ENCODE results near the gene SUMO3. TPM values are rescaled to one million over a fixed set of nuclear protein-coding genes. Genes with fewer than 3 reads are reported as not detected.

The SUMO3 gene
- total and polyA plus RNA-seq, 10 of the 15 experiments (the other 5 are each of a cell fraction or from before 2014, with no cell fraction given): 14.3 to 164 (median 89.9) TPM

DNA sequence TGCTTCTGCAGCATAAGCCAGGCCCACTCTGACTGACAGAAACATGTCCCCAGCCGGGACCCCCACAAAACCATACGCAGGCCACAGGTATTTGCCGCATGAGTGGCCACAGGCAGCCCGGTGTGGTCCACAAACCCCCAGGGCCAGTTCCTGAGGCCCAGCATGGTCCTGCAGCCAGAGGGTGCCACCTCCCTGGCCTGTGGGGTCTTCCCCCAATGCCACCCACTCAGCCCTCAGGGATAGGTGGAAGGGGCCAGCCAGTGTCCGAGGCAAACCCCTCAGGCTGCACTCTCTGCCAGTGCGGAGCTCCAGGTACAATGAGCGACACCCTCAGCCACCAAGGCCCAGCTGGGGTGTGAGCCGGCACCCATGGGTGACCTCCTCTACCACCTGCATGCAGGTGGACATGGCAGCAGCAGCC, 59.7 kb downstream of the SUMO3 start (continued):
- no peak for TF ChIP-seq BHLHE40 (IDR thresholded peaks at IDR 0.05; ENCODE audit: borderline replicate concordance in 1 of 2, low read depth in 2 of 2, low read length in 1 of 2)
- TF ChIP-seq, protein P1, sequence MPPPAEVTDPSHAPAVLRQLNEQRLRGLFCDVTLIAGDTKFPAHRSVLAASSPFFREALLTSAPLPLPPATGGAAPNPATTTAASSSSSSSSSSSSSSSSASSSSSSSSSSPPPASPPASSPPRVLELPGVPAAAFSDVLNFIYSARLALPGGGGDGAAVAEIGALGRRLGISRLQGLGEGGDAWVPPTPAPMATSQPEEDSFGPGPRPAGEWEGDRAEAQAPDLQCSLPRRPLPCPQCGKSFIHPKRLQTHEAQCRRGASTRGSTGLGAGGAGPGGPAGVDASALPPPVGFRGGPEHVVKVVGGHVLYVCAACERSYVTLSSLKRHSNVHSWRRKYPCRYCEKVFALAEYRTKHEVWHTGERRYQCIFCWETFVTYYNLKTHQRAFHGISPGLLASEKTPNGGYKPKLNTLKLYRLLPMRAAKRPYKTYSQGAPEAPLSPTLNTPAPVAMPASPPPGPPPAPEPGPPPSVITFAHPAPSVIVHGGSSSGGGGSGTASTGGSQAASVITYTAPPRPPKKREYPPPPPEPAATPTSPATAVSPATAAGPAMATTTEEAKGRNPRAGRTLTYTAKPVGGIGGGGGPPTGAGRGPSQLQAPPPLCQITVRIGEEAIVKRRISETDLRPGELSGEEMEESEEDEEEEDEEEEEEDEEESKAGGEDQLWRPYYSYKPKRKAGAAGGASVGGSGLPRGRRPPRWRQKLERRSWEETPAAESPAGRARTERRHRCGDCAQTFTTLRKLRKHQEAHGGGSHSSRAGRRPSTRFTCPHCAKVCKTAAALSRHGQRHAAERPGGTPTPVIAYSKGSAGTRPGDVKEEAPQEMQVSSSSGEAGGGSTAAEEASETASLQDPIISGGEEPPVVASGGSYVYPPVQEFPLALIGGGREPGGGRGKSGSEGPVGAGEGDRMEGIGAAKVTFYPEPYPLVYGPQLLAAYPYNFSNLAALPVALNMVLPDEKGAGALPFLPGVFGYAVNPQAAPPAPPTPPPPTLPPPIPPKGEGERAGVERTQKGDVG (CRISPR knock-in tag; IDR thresholded peaks at IDR 0.05): no peak
- TF ChIP-seq, protein P2, sequence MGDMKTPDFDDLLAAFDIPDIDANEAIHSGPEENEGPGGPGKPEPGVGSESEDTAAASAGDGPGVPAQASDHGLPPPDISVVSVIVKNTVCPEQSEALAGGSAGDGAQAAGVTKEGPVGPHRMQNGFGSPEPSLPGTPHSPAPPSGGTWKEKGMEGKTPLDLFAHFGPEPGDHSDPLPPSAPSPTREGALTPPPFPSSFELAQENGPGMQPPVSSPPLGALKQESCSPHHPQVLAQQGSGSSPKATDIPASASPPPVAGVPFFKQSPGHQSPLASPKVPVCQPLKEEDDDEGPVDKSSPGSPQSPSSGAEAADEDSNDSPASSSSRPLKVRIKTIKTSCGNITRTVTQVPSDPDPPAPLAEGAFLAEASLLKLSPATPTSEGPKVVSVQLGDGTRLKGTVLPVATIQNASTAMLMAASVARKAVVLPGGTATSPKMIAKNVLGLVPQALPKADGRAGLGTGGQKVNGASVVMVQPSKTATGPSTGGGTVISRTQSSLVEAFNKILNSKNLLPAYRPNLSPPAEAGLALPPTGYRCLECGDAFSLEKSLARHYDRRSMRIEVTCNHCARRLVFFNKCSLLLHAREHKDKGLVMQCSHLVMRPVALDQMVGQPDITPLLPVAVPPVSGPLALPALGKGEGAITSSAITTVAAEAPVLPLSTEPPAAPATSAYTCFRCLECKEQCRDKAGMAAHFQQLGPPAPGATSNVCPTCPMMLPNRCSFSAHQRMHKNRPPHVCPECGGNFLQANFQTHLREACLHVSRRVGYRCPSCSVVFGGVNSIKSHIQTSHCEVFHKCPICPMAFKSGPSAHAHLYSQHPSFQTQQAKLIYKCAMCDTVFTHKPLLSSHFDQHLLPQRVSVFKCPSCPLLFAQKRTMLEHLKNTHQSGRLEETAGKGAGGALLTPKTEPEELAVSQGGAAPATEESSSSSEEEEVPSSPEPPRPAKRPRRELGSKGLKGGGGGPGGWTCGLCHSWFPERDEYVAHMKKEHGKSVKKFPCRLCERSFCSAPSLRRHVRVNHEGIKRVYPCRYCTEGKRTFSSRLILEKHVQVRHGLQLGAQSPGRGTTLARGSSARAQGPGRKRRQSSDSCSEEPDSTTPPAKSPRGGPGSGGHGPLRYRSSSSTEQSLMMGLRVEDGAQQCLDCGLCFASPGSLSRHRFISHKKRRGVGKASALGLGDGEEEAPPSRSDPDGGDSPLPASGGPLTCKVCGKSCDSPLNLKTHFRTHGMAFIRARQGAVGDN (IDR thresholded peaks at IDR 0.05): no peak
- TF ChIP-seq ZSCAN29 (IDR thresholded peaks at IDR 0.05): no peak

DNA sequence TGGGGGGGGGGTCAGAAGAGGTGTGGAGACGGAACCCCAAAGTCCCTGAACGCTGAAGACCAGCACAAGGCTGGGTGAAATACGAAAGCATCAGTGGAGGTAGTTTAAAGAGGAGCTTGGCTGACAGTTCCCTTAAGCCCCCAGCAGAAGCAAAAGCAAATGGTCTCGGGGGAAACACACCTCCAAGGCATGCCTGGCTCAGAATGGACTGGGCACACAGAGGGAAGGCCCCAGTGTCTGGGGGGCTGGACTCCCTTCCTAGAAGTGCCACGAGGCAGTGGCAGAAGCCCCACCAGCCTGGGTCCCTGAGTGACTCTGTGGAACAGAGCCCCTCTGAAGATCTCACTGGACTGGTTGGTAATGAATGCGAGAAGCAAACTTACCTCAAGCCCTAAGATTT, 60.1 kb downstream of the SUMO3 start:
- intact Hi-C loops (cut with micrococcal nuclease; ENCODE audit: unreplicated experiment) (no loop called here), in situ Hi-C loops (cut with MboI) (no loop called here)
- CTCF ChIA-PET: no interaction called here
- no peak overlapping the region for H3K27ac ChIP-seq (ENCODE audit: control insufficient read depth, insufficient read depth)
- no peak overlapping the region for H3K4me3 ChIP-seq
- no peaks in the 10 kb centered on the region for H3K4me1 ChIP-seq (ENCODE audit: control insufficient read depth, insufficient read depth, low read length)
- H3K4me2 ChIP-seq (ENCODE audit: control insufficient read depth, insufficient read depth): no peak overlapping the region
- BruUV-seq (replicated peaks): no TSS peak
- DNase-seq (ENCODE audit: low read depth, low spot score): no peak
- no peaks in the 10 kb centered on the region; the same call in 2 of the 3 replicates for H3K9me3 ChIP-seq (replicated peaks; ENCODE audit: control insufficient read depth, insufficient read depth, low read length)
- H3K27me3 ChIP-seq (replicated peaks in 1 of 2; ENCODE audit: control insufficient read depth in 2 of 2, insufficient read depth in 2 of 2, low read length in 1 of 2): no peaks in the 10 kb centered on the region
- SMC1A ChIA-PET (ENCODE audit: uncharacterized antibody, unreplicated experiment): no interaction called here
- no peak for ATAC-seq
- H2AFZ ChIP-seq (ENCODE audit: control insufficient read depth, low read depth, low read length): no peak overlapping the region
- 19% methylated on average over 6 of the region's 6 CpGs for whole genome bisulfite sequencing (ENCODE audit: insufficient coverage, insufficient replicate concordance, low lambda C conversion rate, missing lambda C conversion rate)
- H3K36me3 ChIP-seq (ENCODE audit: control insufficient read depth in 2 of 2, insufficient read depth in 2 of 2, low read length in 1 of 2): no peaks in the 10 kb centered on the region
- RAD21 ChIA-PET (ENCODE audit: unreplicated experiment): interaction anchor here (0.5 kb wide), 1 partner anchor 1014 kb away, joined by 3 read pairs; no protein-coding TSS in a partner anchor
- no peak for TF ChIP-seq IKZF2 (IDR thresholded peaks at IDR 0.05)
- TF ChIP-seq RCOR1 (conservative IDR thresholded peaks at IDR 0.05; ENCODE audit: low read depth, low read length): no peak
- no peak for TF ChIP-seq GATAD2B (conservative IDR thresholded peaks at IDR 0.05; ENCODE audit: low read depth)
- TF ChIP-seq, protein P3, sequence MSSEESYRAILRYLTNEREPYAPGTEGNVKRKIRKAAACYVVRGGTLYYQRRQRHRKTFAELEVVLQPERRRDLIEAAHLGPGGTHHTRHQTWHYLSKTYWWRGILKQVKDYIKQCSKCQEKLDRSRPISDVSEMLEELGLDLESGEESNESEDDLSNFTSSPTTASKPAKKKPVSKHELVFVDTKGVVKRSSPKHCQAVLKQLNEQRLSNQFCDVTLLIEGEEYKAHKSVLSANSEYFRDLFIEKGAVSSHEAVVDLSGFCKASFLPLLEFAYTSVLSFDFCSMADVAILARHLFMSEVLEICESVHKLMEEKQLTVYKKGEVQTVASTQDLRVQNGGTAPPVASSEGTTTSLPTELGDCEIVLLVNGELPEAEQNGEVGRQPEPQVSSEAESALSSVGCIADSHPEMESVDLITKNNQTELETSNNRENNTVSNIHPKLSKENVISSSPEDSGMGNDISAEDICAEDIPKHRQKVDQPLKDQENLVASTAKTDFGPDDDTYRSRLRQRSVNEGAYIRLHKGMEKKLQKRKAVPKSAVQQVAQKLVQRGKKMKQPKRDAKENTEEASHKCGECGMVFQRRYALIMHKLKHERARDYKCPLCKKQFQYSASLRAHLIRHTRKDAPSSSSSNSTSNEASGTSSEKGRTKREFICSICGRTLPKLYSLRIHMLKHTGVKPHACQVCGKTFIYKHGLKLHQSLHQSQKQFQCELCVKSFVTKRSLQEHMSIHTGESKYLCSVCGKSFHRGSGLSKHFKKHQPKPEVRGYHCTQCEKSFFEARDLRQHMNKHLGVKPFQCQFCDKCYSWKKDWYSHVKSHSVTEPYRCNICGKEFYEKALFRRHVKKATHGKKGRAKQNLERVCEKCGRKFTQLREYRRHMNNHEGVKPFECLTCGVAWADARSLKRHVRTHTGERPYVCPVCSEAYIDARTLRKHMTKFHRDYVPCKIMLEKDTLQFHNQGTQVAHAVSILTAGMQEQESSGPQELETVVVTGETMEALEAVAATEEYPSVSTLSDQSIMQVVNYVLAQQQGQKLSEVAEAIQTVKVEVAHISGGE (CRISPR knock-in tag; IDR thresholded peaks at IDR 0.05): no peak
- TF ChIP-seq ESRRA (IDR thresholded peaks at IDR 0.05; ENCODE audit: low read length): no peak
- no peak for TF ChIP-seq SREBF1 (IDR thresholded peaks at IDR 0.05; ENCODE audit: low read length)
- H3K9ac ChIP-seq (ENCODE audit: control insufficient read depth, insufficient read depth, low read length): no peak overlapping the region
- POLR2A ChIA-PET: no interaction called here
- no peak for FAIRE-seq
- no peaks in the 10 kb centered on the region for H3K79me2 ChIP-seq (ENCODE audit: control insufficient read depth, insufficient read depth, low read length)
- no peaks in the 10 kb centered on the region for H4K20me1 ChIP-seq (ENCODE audit: control insufficient read depth, insufficient read depth)
